Cardiac fibroblast (primary cell): Measurements from ENCODE around the gene STIMATE.

Experiments used
- DNase-seq, 2 donors: peaks; one replicate each; pipeline versions ENCODE4 v3.0.0 to v3.0.0-alpha.2; 2010; ENCODE audit warnings: low read depth in 2 of 2
- H3K4me3 ChIP-seq, 2 donors: replicated peaks in 1 of 2; 1 replicate in 1 of 2; 2 replicates in 1 of 2; pipeline ENCODE4 v1.5.1; 2011; ENCODE audit warnings: low read depth in 2 of 2, low read length in 2 of 2, mild to moderate bottlenecking in 2 of 2, moderate library complexity in 1 of 2
- TF ChIP-seq, protein P1 (sequence below): IDR thresholded peaks from one replicate; pipeline ENCODE4 v1.5.1; 2011; ENCODE audit warnings: low read depth, mild to moderate bottlenecking, low read length, inconsistent platforms

STIMATE gene

DNA sequence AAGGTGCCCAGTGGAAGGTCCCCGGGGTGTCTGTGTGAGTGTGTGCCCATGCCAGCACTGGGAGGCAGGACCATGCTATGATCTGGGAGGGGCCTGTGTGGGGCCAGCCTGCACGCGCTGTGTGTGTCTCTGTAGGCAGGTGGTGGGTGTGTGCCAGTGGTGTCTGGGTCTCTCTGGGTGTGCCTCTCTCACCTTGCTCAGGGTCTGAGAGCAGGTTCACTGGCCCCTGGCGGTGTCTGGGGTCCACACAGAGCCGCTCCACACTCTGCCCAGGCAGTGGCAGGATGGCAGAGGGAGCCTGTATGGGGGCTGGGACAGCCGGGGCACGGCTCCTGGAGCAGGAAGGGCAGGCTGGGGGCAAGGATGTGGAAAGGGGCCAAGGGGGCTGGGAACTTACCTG lies 79.5 kb downstream of the STIMATE start:
- no peak overlapping the region for H3K4me3 ChIP-seq
- TF ChIP-seq, protein P1, sequence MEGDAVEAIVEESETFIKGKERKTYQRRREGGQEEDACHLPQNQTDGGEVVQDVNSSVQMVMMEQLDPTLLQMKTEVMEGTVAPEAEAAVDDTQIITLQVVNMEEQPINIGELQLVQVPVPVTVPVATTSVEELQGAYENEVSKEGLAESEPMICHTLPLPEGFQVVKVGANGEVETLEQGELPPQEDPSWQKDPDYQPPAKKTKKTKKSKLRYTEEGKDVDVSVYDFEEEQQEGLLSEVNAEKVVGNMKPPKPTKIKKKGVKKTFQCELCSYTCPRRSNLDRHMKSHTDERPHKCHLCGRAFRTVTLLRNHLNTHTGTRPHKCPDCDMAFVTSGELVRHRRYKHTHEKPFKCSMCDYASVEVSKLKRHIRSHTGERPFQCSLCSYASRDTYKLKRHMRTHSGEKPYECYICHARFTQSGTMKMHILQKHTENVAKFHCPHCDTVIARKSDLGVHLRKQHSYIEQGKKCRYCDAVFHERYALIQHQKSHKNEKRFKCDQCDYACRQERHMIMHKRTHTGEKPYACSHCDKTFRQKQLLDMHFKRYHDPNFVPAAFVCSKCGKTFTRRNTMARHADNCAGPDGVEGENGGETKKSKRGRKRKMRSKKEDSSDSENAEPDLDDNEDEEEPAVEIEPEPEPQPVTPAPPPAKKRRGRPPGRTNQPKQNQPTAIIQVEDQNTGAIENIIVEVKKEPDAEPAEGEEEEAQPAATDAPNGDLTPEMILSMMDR: no peak

DNA sequence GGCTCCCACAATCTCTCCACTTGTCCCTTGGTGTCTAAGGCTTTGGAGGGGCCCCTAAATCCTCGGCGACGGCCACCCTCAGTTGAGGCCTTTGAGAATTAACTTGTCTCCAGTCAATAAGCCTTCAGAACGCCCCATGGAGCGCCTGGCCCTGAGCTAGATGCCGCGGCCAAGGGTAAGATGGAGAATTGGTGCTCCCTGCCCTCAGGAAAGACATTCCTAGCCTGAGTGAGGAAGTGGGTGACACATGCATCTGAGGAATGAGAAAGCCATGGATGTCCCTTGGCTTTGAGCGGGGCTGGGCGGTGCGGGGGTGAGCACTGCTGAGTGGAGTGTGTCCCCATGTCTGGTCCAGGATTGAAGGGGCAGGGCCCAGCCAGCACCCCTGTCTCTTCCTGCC lies 80.1 kb downstream of the STIMATE start:
- TF ChIP-seq, protein P1: no peak
- DNase-seq: no peak
- no peak overlapping the region for H3K4me3 ChIP-seq

More for the DNA sequence above, 79.5 kb downstream of the STIMATE start:
- DNase-seq: no peak

DNA sequence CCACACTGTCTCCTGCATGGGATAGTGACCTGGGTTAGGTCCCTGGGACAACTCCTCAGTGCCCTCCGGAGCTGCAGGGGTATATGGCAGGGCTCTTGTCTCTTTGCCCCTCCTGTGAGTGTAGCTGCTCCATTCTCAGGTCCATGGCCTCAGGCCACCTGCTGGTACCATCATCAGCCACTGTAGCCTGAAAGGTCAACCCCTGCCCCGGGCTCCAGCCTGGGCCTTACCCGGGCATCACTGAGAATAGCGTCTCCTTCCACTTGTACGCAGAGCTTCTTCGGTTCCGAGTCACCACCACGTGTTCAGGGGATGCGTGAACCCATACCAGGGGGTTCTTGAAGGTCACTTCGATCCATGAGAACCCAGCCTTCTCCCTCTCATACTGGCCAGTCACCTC lies 80.7 kb downstream of the STIMATE start:
- DNase-seq: no peak
- TF ChIP-seq, protein P1: no peak

DNA sequence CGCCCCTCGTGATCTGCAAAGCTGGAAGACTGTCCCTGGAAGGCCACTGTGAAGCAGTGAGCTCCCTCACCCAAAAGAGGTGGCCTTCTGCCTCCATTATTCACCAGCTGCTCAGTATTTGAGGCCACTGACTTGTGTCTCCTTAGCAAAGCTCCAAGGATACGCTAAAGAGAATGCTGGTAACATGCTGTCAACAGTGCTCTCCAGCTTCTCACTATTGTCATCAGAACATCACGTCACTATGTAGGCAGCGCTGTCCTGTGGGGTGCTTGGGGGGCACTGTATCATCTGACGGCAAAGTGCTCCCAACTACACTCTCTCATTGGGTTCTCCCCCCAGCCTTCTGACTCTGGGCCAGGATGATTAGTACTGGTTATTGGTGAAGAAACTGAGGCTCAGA lies 81.1 kb downstream of the STIMATE start:
- TF ChIP-seq, protein P1: no peak

More for the DNA sequence above, 80.7 kb downstream of the STIMATE start:
- H3K4me3 ChIP-seq: no peak overlapping the region

DNA sequence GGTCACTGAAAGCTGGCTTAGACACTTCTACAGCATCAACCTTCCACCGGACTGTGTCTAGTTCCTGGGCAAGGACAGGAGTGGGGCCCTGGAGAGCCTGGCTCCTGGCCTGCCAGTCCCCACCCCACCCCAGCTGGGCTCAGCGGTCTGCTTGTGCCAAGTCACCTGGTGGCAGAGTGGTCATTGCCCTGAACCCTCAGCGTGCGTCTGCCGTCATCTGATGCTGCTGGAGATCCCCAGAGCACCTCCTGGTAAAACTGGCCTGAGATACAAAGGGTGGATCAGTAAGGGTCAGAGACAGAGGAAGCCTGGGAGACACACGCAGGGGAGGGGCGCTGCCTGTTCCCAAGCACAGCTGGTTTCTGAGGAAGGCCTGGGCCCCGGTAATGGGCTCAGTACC lies 83.5 kb downstream of the STIMATE start:
- H3K4me3 ChIP-seq: no peak overlapping the region
- TF ChIP-seq, protein P1: no peak
- DNase-seq: no peak

More for the DNA sequence above, 81.1 kb downstream of the STIMATE start:
- H3K4me3 ChIP-seq: no peak overlapping the region
- DNase-seq: no peak

DNA sequence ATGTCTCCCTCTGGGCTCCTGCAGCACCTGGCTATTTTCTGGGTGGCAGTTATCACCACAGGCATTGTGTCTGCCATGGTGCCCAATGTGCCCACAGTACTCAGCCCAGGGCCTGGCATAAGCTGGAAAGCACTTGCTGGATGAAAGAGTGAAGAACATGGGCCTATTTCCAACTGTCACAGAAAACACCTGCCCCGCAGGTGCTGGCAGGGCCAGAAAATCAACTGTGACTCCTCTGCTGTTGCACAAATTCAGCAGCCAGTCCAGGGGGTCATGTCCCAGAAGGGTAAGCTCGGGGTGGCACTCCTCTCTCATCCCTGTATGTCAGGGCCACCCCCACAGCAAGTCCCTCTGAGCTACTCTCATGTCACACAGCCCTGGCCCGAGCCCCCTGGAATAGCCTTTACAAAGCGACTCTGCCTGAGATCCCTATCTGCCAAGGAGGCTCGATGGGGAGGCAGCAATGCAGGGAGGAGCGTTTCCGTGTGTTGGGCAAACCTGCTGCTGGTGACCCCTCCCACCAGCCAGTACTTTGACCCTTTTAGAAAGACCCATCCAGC lies 85.8 kb downstream of the STIMATE start:
- DNase-seq: no peak
- no peak overlapping the region for H3K4me3 ChIP-seq
- TF ChIP-seq, protein P1: no peak

DNA sequence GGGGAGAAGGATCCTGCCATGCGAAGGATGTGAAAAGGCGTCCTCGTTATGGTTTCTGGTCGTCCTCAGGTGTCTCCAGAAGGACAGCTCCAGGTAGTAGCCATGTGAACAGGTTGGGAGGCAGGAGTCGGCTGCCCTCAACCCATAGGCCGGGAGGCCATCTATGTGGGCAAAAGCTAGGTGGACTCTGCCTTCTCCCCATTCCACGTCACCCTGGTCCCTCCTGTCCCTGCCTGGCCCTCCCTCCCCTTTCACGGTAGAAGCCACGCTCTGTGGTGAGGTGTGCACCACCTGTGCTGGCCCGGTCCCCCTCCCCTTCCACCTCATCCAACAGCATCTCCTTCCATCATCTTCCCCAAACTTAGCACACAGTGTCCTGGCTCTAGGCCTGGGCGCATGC lies 86.4 kb downstream of the STIMATE start:
- no peak for DNase-seq
- TF ChIP-seq, protein P1: no peak
- no peak overlapping the region for H3K4me3 ChIP-seq
